GM12874 (cell line): ENCODE data around the gene PIK3CD.

Experiments used
- TF ChIP-seq, protein P1 (sequence below): IDR thresholded peaks from 2 replicates; pipeline ENCODE4 v1.5.1; 2011; ENCODE audit warnings: low read depth, mild to moderate bottlenecking, control low read depth, low read length, moderate library complexity; ENCODE audit not compliant: insufficient read depth

The PIK3CD gene

DNA sequence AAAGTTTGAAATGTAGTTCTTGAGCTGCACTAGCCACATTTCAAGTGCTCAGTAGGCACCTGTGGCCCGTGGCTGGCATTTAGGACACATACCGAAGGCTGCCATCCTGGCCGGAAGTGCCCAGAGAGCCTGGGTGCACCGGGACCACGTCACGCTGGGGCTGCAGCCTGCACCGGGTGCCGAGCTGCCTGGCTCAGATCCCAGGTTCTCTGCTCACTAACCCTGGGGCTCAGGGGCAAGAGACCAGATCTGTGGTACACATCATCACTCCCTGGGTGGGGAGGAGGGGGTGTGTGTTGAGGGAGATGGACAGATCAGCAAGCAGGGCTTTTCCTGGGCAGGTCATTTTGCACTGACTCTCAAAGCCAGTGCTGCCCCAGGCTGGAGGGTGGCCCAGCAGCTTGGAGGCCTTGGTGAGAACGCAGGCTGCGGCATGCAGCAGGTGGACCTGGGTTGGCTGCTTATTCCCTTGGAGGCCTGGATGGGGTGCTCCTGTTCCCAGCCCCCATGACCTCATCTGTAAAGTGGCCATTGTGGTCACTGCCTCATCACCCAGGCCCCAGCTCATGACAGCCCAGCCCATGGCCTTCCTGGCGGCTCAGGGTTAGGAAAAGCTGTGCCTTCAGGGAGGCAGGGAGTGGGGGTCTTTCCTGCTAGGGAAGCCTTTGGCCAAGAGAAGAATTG lies 39.2 kb upstream of the PIK3CD start:
- TF ChIP-seq, protein P1, sequence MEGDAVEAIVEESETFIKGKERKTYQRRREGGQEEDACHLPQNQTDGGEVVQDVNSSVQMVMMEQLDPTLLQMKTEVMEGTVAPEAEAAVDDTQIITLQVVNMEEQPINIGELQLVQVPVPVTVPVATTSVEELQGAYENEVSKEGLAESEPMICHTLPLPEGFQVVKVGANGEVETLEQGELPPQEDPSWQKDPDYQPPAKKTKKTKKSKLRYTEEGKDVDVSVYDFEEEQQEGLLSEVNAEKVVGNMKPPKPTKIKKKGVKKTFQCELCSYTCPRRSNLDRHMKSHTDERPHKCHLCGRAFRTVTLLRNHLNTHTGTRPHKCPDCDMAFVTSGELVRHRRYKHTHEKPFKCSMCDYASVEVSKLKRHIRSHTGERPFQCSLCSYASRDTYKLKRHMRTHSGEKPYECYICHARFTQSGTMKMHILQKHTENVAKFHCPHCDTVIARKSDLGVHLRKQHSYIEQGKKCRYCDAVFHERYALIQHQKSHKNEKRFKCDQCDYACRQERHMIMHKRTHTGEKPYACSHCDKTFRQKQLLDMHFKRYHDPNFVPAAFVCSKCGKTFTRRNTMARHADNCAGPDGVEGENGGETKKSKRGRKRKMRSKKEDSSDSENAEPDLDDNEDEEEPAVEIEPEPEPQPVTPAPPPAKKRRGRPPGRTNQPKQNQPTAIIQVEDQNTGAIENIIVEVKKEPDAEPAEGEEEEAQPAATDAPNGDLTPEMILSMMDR = no peak

DNA sequence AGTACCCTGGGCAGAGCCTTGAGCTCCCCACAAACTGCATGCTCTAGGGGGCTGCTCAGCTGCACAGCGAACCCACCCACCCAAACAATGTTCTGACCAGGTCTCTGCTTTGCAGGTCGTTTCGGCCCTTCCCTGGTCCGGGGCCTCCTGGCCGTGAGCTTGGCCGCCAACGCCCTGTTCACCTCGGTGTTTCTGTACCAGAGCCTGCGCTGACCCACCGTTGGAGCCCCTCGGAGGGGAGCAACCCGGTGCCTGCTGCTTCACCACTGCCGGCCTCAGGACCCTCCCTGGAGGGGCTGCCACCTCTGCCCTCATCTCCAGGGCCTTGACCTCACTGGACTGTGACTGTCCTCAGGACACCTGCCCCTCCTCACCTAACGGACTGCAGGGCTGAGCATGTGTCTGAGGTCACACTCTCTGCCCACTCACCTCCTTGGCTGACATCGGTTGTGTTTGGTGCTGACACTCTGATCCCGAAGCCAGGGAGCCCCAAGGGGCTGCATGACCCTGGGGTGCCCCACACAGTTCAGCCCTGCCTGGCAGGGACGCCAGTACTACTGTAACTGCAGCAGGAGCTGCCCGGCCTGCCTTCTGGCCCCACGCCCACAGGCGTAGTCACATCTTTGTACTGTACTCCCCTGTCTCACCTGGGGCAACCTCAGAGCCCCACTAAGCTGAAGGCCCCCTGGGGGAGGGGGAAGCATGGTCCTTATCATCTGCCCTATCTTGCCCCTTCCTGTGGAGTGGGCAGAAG lies 38.5 kb upstream of the PIK3CD start:
- TF ChIP-seq, protein P1 = no peak

DNA sequence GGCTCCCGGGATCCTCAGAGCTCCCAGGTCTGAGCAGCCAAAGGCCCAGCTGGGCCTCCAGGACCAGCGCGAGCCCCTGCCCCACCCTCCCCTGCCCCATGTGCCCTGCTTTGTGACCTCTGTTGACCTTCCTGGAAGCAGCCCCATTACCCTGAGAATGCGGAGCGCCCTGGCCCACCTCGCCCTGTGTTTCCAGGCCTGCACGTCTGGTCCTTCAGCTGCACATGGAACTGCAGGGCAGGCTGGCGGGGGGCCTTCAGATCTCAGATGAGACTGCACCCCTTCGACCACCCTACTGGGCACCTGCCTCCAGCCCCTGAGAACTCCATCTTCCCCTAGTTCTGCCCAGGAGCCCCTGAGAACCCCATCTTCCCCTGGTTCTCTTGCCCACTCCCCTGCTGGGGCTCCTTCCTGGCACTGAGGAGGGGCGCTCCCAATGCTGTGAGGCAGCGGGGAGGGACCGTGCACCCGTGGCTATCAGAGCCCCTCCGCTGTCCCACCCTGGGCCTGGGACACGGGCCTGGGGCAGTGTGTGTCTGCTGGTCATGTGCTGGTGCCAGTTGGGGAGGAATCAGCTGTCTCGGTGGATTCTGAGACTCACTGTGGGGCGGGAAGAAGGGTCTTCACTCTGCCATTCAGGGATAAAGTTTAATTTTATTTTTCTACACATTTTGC lies 37.8 kb upstream of the PIK3CD start:
- TF ChIP-seq, protein P1 = no peak

DNA sequence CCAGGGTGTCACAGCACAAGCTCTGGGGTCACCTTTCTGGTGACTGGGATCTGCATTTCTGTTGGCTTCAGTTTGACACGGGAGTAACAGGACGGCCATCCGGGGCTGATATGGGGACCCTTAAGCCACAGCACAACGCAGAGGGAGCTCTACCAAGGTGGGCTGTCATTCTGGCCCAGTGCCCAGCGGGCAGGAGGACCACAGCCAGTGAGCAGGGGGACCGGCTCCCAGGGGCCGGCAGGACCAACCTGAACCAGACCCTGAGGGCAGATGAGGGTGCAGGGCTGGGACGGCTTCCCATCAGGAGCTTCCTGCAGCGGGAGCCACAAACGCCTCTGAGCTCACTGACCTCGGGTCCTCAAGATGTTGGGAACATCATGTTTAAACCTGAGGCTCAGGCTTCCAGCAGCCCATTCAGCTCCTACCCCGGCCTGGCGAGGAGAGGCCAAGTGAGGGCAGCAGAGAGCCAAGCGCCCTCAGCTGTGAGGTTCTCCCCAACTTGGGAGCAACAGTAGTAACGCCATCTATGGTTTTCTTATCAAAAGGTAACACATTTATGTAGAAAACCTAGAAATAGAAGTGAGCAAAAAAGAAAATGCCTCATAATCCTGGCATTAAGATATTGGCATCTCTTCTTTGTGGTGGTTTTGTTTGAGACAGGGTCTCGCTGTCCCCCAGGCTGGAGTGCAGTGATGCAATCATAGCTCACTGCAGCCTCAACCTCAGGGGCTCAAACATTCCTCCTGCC lies 36.0 kb upstream of the PIK3CD start:
- TF ChIP-seq, protein P1 = peak; percentile 90

DNA sequence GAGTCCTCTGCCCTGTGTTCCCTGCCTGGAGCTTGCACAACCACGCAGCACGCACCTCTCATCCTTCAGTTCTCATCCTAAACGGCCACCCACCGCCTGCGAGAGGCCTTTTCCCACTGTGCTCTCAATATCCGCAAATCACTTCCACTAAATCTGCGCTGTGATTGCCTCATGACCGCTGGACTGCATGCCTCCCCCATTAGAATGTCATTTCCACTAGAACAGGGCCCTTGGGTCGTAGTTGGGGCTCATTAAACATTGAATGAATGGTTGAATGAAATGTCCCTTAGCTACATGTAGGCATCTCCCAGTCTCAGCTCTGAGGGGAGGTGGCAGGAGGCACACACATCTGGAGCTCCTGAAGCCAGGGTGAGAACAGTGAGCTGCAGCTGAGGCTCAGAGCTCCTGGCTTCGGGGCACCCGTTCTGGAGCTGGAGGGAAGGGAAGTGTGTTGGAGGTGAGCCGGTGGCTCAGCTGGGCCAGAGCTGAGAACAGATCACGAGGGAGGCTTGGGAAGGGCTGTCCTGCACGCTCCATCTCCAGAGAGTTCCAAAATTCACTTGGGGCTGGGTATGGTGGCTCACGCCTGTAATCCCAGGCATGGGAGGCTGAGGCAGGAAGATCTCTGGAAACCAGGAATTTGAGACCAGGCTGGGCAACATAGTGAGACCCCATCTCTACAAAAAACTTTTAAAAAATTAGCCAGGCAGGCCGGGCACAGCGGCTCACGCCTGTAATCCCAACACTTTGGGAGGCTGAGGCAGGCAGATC lies 32.4 kb upstream of the PIK3CD start:
- TF ChIP-seq, protein P1 = no peak

DNA sequence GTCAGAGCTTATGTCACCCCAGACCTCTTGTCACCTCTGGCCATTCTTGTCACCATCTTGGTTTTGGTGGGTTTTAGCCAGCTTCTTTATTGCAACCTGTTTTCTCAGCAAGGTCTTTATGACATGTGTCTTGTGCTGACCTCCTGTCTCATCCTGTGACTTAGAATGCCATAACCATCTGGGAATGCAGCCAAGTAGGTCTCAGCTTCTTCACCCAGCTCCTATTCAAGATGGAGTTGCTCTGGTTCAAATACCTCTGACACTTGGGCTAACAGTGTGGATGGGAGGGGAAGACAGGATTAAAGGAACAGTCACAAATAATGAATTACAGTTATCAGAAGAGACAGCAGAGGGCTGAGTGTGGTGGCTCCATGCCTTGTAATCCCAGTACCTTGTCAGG lies 30.5 kb upstream of the PIK3CD start:
- TF ChIP-seq, protein P1 = no peak
